MM.1S (cell line): ENCODE measurements around the gene TEX2.

Experiments used
- DNase-seq: peaks from one replicate; pipeline ENCODE4 v3.0.0-alpha.2; 2015
- H2AFZ ChIP-seq: fragments of 300-600 bp; sonication (generic); 2 replicates; pipeline ENCODE4 v1.6.0; 2016; ENCODE audit warnings: antibody characterized with exemption, low read length
- H3F3A ChIP-seq: fragments of 300-600 bp; sonication (generic); 2 replicates; pipeline ENCODE4 v1.6.1; 2016; ENCODE audit warnings: mild to moderate bottlenecking, antibody characterized with exemption, low read length, moderate library complexity, mixed read lengths; ENCODE audit not compliant: insufficient read depth
- H3K27ac ChIP-seq: fragments of 300-600 bp; sonication (generic); 2 replicates; pipeline ENCODE4 v1.5.1; 2016; ENCODE audit warnings: mild to moderate bottlenecking, low read length
- H3K27me3 ChIP-seq: fragments of 300-600 bp; sonication (generic); replicated peaks from 2 replicates; pipeline ENCODE4 v1.6.0; 2016; ENCODE audit warnings: low read length; ENCODE audit not compliant: insufficient read depth
- H3K36me3 ChIP-seq: fragments of 300-600 bp; sonication (generic); replicated peaks from 2 replicates; pipeline ENCODE4 v1.6.1; 2016; ENCODE audit warnings: mild to moderate bottlenecking, low read length, mixed read lengths; ENCODE audit not compliant: insufficient read depth
- H3K4me1 ChIP-seq: fragments of 300-600 bp; sonication (generic); 2 replicates; pipeline ENCODE4 v1.6.1; 2016; ENCODE audit warnings: low read length, mixed read lengths
- H3K4me2 ChIP-seq: fragments of 300-600 bp; sonication (generic); 2 replicates; pipeline ENCODE4 v1.6.0; 2016; ENCODE audit warnings: low read depth, low read length
- H3K4me3 ChIP-seq: fragments of 300-600 bp; sonication (generic); 2 replicates; pipeline ENCODE4 v1.5.1; 2016; ENCODE audit warnings: low read length, mixed read lengths
- H3K79me2 ChIP-seq: fragments of 300-600 bp; sonication (generic); 2 replicates; pipeline ENCODE4 v1.6.1; 2016; ENCODE audit warnings: mixed run types, low read length, mixed read lengths
- H3K9ac ChIP-seq: fragments of 300-600 bp; sonication (generic); 2 replicates; pipeline ENCODE4 v1.6.1; 2016; ENCODE audit warnings: low read length, mixed read lengths
- H3K9me2 ChIP-seq: fragments of 300-600 bp; sonication (generic); replicated peaks from 2 replicates; pipeline ENCODE4 v1.6.1; 2016; ENCODE audit warnings: mild to moderate bottlenecking, low read length, mixed read lengths; ENCODE audit not compliant: insufficient read depth
- H3K9me3 ChIP-seq: fragments of 300-600 bp; sonication (generic); replicated peaks from 2 replicates; pipeline ENCODE4 v1.6.1; 2016; ENCODE audit warnings: mild to moderate bottlenecking, low read length, mixed read lengths; ENCODE audit not compliant: insufficient read depth
- H4K20me1 ChIP-seq: fragments of 300-600 bp; sonication (generic); 2 replicates; pipeline ENCODE4 v1.6.1; 2016; ENCODE audit warnings: mild to moderate bottlenecking, low read length, moderate library complexity, mixed read lengths; ENCODE audit not compliant: insufficient read depth
- EZH2 ChIP-seq: fragments of 300-600 bp; sonication (generic); optimal IDR thresholded peaks from 2 replicates; pipeline ENCODE3; 2017; ENCODE audit warnings: low read depth, mild to moderate bottlenecking, antibody characterized with exemption, low read length, mixed read lengths
- EZH2phosphoT487 ChIP-seq: fragments of 300-600 bp; sonication (generic); IDR thresholded peaks from 2 replicates; pipeline ENCODE4 v1.6.1; 2018; ENCODE audit warnings: antibody characterized with exemption, low read length
- TF ChIP-seq, protein P1 (sequence below): fragments of 300-600 bp; sonication (generic); IDR thresholded peaks from 2 replicates; pipeline ENCODE4 v1.5.1; 2016; ENCODE audit warnings: antibody characterized with exemption, low read length, mixed read lengths

TEX2 gene

GRCh38 chr17:64185101-64185500, 78.0 kb downstream of the TEX2 start:
- Histone ChIP-seq H3K4me1 (no peaks in the 10 kb centered on the region), H4K20me1 (no peaks in the 10 kb centered on the region), H3K36me3 (no peaks in the 10 kb centered on the region), H2AFZ (no peak overlapping the region), H3K9ac (no peak overlapping the region), H3F3A (0 out of 2 replicates have a peak, but pooled peaks cover 2% of the 10 kb centered on the region), H3K4me2 (no peak overlapping the region), H3K27ac (no peak overlapping the region), H3K9me3 (no peaks in the 10 kb centered on the region), H3K27me3 (no peaks in the 10 kb centered on the region), H3K4me3 (no peak overlapping the region), H3K79me2 (no peaks in the 10 kb centered on the region), H3K9me2 (no peaks in the 10 kb centered on the region)
- DNase-seq: no peak
- TF ChIP-seq EZH2phosphoT487 (no peak), EZH2 (no peak)
- TF ChIP-seq, protein P1, sequence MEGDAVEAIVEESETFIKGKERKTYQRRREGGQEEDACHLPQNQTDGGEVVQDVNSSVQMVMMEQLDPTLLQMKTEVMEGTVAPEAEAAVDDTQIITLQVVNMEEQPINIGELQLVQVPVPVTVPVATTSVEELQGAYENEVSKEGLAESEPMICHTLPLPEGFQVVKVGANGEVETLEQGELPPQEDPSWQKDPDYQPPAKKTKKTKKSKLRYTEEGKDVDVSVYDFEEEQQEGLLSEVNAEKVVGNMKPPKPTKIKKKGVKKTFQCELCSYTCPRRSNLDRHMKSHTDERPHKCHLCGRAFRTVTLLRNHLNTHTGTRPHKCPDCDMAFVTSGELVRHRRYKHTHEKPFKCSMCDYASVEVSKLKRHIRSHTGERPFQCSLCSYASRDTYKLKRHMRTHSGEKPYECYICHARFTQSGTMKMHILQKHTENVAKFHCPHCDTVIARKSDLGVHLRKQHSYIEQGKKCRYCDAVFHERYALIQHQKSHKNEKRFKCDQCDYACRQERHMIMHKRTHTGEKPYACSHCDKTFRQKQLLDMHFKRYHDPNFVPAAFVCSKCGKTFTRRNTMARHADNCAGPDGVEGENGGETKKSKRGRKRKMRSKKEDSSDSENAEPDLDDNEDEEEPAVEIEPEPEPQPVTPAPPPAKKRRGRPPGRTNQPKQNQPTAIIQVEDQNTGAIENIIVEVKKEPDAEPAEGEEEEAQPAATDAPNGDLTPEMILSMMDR: no peak

DNA sequence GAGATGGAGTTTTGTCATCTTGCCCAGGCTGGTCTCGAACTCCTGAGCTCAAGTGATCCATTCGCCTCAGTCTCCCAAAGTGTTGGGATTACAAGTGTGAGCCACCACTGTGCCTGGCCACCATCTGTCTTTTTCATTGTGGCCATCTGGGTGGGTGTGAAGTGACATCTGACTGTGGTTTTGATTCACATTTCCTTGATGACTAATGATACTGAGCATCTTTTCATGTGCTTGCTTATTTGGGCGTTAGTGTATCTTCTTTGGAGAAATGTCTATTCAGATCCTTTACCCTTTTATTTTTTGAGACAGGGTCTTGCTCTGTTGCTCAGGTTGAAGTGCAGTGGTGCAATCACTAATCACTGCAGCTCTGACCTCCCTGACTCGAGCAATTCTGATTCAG, 79.2 kb downstream of the TEX2 start:
- no peak overlapping the region for H3K9ac ChIP-seq
- DNase-seq: no peak
- no peak overlapping the region for H3K4me3 ChIP-seq
- no peaks in the 10 kb centered on the region for H4K20me1 ChIP-seq
- no peak overlapping the region for H3K4me2 ChIP-seq
- no peaks in the 10 kb centered on the region for H3K9me2 ChIP-seq
- no peaks in the 10 kb centered on the region for H3K27me3 ChIP-seq
- no peaks in the 10 kb centered on the region for H3K79me2 ChIP-seq
- no peak for TF ChIP-seq EZH2phosphoT487
- 0 out of 2 replicates have a peak, but pooled peaks cover 2% of the 10 kb centered on the region for H3F3A ChIP-seq
- H3K27ac ChIP-seq: no peak overlapping the region
- H3K36me3 ChIP-seq: no peaks in the 10 kb centered on the region
- H3K4me1 ChIP-seq: no peaks in the 10 kb centered on the region
- no peaks in the 10 kb centered on the region for H3K9me3 ChIP-seq
- H2AFZ ChIP-seq: no peak overlapping the region

DNA sequence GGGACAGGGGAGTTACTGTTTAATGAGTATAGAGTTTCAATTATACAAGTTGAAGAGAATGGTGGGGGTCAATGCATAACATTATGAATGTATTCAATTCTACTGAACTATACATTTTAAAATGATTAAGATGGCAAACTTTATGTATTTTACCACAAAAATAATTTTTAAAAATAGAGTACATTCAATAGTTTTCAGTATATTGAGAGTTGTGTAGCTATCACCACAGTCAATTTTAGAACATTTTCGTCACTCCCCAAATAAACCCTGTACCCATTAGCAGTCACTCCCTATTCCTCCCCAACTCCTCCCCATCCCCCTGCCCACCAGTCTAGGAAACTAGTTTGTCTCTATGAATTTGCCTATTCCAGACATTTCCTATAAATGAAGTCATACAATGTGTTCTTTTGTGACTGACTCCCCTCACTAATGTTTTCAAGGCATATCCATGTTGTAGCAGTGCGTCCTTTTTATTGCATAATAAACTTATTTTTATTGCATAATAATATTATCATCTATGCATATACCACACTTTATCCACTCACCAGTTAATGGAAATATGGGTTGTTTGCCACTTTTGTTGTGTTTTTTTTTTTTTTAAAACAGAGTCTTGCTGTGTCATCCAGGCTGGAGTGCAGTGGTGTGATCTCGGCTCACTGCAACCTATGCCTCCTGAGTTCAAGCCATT, 80.6 kb downstream of the TEX2 start:
- no peaks in the 10 kb centered on the region for H3K9me3 ChIP-seq
- no peaks in the 10 kb centered on the region for H4K20me1 ChIP-seq
- TF ChIP-seq EZH2: no peak
- TF ChIP-seq EZH2phosphoT487: no peak
- TF ChIP-seq, protein P1: no peak
- H3F3A ChIP-seq: 0 out of 2 replicates have a peak, but pooled peaks cover 2% of the 10 kb centered on the region
- no peaks in the 10 kb centered on the region for H3K79me2 ChIP-seq
- no peaks in the 10 kb centered on the region for H3K27me3 ChIP-seq
- no peak overlapping the region for H3K27ac ChIP-seq
- H3K4me1 ChIP-seq: no peaks in the 10 kb centered on the region
- H3K36me3 ChIP-seq: no peaks in the 10 kb centered on the region
- H3K9ac ChIP-seq: no peak overlapping the region
- DNase-seq: no peak
- no peak overlapping the region for H3K4me2 ChIP-seq
- no peak overlapping the region for H3K4me3 ChIP-seq
- no peaks in the 10 kb centered on the region for H3K9me2 ChIP-seq
- no peak overlapping the region for H2AFZ ChIP-seq
